Measurements from ENCODE around the gene SH3GL1. TPM values are rescaled to one million over a fixed set of nuclear protein-coding genes. Genes with fewer than 3 reads are reported as not detected.

Gene SH3GL1
- total and polyA plus RNA-seq, 8 donors, result 25.9 to 34.2 (median 27.6) TPM

DNA sequence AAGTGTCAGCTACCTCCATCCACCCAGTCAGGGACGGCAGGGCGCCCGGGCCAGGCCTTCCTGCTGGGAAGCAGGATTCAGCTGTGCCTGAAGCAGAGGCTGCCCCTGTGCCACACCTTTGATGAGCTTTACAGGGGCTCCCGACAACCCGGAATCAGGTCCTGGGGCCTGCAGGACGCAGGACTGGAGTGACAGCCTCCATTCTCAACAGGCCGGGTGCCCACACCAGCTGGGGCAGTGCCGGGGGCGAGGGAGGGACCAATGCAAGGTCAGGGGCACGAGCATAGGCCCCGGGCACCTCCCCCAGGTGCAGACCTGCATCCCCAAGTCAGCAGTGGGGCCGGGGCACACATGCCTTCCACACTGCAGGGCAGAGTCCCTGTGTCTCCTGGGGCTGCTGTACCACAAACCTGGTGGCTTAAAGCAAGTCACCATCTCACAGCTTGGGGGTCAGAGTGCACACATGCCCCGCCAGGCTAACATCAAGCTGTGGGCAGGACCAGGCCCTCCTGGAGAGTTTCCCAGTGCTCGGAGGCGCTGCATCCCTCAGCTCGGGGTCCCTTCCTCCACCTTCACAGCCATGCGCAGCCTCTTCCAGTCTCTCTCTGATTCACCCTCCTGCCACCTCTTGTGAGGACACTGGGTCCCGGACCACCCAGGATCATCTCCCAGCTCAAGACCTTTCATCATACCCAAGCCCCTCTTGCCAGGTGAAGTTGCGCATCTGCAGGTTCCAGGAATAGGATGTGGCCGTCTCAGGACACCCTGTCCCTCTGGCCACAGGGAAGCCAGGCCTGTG lies 43.8 kb upstream of the SH3GL1 start:
- no peaks in the 10 kb centered on the region for H3K27me3 ChIP-seq
- TF ChIP-seq, protein P1, sequence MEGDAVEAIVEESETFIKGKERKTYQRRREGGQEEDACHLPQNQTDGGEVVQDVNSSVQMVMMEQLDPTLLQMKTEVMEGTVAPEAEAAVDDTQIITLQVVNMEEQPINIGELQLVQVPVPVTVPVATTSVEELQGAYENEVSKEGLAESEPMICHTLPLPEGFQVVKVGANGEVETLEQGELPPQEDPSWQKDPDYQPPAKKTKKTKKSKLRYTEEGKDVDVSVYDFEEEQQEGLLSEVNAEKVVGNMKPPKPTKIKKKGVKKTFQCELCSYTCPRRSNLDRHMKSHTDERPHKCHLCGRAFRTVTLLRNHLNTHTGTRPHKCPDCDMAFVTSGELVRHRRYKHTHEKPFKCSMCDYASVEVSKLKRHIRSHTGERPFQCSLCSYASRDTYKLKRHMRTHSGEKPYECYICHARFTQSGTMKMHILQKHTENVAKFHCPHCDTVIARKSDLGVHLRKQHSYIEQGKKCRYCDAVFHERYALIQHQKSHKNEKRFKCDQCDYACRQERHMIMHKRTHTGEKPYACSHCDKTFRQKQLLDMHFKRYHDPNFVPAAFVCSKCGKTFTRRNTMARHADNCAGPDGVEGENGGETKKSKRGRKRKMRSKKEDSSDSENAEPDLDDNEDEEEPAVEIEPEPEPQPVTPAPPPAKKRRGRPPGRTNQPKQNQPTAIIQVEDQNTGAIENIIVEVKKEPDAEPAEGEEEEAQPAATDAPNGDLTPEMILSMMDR (IDR thresholded peaks at IDR 0.05), result no peak
- DNase-seq, result peak in 1 of 6 donors; percentile 56
- ATAC-seq, result no peak
- no peak overlapping the region for H3K27ac ChIP-seq
- intact Hi-C loops (cut with DNase I), result no loop called here
- no peak for FAIRE-seq
- no peaks in the 10 kb centered on the region for H3K9me3 ChIP-seq
- peaks cover 3 to 12% (median 8%) of the 10 kb centered on the region in 3 donors for H3K4me1 ChIP-seq
- WGBS, 2 donors, result 81 to 84% methylated on average over 20 of the region's 20 CpGs
- no peak overlapping the region for H3K4me3 ChIP-seq
- peaks cover 0 to 35% (median 35%) of the 10 kb centered on the region in 3 donors for H3K36me3 ChIP-seq

DNA sequence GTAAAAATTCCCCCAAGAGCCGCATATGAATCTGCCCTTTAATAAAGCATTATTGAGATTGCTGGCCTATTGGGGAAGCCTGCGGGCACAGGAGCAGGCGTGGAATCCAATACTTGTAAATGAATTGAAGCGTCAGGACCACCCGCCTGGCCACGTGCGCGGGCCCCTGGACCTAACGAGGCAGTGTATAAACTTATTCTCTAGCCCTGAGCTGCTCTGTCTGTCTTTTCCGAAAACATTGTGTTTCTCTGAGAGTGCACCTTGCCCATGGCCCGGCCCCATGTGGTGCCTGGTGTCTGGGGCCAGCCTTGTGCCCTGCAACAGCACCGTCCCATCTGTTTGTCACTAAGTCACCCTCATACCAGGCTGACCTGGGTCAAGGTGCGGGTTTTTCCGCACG lies 42.8 kb upstream of the SH3GL1 start:
- DNase-seq (no peak), FAIRE-seq (no peak), ATAC-seq (no peak)
- no peaks in the 10 kb centered on the region for H3K27me3 ChIP-seq
- no peaks in the 10 kb centered on the region for H3K9me3 ChIP-seq
- no peak overlapping the region for H3K27ac ChIP-seq
- no peak overlapping the region for H3K4me3 ChIP-seq
- intact Hi-C loops (cut with DNase I), result no loop called here
- TF ChIP-seq, protein P1 (IDR thresholded peaks at IDR 0.05), result no peak
- H3K36me3 ChIP-seq, result peaks cover 0 to 35% (median 35%) of the 10 kb centered on the region in 3 donors
- WGBS, 2 donors, result 91% methylated on average over 15 of the region's 15 CpGs
- H3K4me1 ChIP-seq, result peaks cover 0 to 4% (median 3%) of the 10 kb centered on the region in 3 donors

DNA sequence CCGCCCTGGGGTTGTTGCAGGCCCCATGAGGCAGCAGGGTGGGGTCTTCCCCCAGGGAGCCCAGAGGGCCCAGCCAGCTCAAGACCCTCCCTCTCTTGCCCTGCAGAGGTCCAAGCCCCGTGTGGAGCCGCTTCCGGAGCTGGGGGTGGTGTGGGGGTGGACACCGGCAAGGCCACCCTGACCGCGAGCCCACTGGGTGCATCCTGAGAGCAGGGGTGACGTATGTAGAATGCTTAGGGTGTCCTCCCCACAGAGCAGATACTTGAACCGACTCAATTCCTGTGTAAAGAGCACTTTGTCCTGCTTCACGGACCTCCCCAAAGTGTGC lies 42.4 kb upstream of the SH3GL1 start:
- no peak for DNase-seq
- ATAC-seq, result peak in 1 of 4 donors; percentile 5
- Histone ChIP-seq H3K9me3 (no peaks in the 10 kb centered on the region), H3K36me3 (peaks cover 0 to 32% (median 31%) of the 10 kb centered on the region in 3 donors), H3K4me1 (peaks cover 0 to under 1% (median 0%) of the 10 kb centered on the region in 3 donors), H3K4me3 (no peak overlapping the region), H3K27ac (no peak overlapping the region), H3K27me3 (no peaks in the 10 kb centered on the region)
- TF ChIP-seq, protein P1 (IDR thresholded peaks at IDR 0.05), result no peak
- intact Hi-C loops (cut with DNase I), result no loop called here
- no peak for FAIRE-seq
- WGBS, 2 donors, result 85 to 88% methylated on average over 10 of the region's 10 CpGs

DNA sequence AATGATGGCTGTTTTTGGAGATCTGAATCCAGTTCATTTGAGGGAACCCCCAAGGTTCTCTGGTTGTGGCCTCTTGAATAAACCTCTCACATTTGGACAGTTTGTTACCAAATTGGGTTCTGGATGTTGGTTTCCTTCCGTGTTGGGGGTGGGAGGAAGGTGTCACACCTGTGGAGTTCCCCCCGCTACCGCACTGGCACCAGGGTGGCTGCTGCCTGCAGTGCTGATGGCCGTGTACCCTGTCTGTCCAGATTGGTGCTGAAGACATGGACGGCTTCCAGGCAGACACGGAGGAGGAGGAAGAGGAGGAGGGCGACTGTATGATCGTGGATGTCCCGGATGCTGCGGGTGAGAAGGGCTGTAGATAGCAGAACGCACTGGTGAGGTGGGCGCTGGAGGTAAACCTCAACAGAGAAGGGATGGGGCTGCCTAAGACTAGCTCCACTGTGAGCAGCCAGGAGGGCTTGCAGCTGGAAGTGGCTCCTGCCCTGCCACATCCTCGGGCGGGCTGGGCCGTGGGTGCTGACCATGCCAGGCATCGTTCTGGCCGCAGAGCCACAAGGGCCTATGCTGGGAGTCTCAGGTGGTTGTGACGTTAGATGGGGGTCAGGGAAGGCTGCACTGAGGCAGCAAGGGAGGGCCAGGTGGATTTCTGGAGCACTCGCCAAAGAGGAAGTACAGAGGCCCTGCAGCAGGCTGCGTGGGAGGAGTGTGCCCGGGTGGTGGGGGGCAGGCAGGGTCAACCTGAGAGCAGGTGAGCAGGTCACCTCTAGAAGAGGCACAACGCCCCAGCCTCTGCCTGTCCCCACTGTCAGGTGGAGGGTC lies 41.9 kb upstream of the SH3GL1 start:
- peaks cover 0 to 26% (median 26%) of the 10 kb centered on the region in 3 donors for H3K36me3 ChIP-seq
- TF ChIP-seq, protein P1 (IDR thresholded peaks at IDR 0.05), result no peak
- H3K4me1 ChIP-seq, result no peaks in the 10 kb centered on the region
- DNase-seq (peak in 1 of 6 donors; percentile 64), ATAC-seq (peak in 1 of 4 donors; percentile 4), FAIRE-seq (no peak)
- no peaks in the 10 kb centered on the region for H3K27me3 ChIP-seq
- H3K27ac ChIP-seq, result no peak overlapping the region
- H3K9me3 ChIP-seq, result no peaks in the 10 kb centered on the region
- intact Hi-C loops (cut with DNase I), result no loop called here
- no peak overlapping the region for H3K4me3 ChIP-seq
- WGBS, 2 donors, result 80 to 83% methylated on average over 22 of the region's 22 CpGs

All from pancreas (tissue), 10 donors.